PC-3 (cell line): ENCODE data around the gene TMEM164.

Source experiments
- EZH2 ChIP-seq: fragments of 300-600 bp; sonication (generic); IDR thresholded peaks from one replicate; pipeline ENCODE4 v1.6.1; 2017; ENCODE audit warnings: antibody characterized with exemption, mild to moderate bottlenecking, low read length; ENCODE audit not compliant: unreplicated experiment
- EZH2phosphoT487 ChIP-seq: fragments of 300-600 bp; sonication (generic); IDR thresholded peaks from 2 replicates; pipeline ENCODE4 v1.6.1; 2018; ENCODE audit warnings: mild to moderate bottlenecking, antibody characterized with exemption, low read length, borderline replicate concordance
- TF ChIP-seq, protein P1 (sequence below): fragments of 300-600 bp; sonication (generic); conservative IDR thresholded peaks from 2 replicates; pipeline ENCODE4 v1.5.1; 2017; ENCODE audit warnings: antibody characterized with exemption, low read depth, mild to moderate bottlenecking, low read length

DNA sequence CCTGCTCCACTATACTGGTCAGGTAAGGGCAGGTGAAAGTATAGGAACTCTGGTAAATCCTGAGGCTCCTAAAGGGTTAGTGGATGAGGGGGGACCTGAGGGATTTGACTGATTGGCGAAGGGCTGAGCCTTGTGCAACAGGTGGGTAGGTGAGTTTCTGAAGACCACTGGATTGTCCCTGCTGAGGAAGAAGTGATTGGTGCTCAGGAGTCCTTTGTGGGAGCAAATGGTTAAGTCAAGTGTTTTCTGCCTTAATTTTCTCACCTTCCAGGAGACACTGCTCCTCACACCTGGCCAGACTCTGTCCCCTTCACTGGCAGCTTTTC lies 158.4 kb downstream of the TMEM164 start:
- TF ChIP-seq, protein P1, sequence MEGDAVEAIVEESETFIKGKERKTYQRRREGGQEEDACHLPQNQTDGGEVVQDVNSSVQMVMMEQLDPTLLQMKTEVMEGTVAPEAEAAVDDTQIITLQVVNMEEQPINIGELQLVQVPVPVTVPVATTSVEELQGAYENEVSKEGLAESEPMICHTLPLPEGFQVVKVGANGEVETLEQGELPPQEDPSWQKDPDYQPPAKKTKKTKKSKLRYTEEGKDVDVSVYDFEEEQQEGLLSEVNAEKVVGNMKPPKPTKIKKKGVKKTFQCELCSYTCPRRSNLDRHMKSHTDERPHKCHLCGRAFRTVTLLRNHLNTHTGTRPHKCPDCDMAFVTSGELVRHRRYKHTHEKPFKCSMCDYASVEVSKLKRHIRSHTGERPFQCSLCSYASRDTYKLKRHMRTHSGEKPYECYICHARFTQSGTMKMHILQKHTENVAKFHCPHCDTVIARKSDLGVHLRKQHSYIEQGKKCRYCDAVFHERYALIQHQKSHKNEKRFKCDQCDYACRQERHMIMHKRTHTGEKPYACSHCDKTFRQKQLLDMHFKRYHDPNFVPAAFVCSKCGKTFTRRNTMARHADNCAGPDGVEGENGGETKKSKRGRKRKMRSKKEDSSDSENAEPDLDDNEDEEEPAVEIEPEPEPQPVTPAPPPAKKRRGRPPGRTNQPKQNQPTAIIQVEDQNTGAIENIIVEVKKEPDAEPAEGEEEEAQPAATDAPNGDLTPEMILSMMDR = no peak
- TF ChIP-seq EZH2 (no peak), EZH2phosphoT487 (no peak)
